Fibroblast of skin of abdomen (primary cell): ENCODE measurements around the gene CLPTM1L.

Source experiments
- DNase-seq: peaks from one replicate; pipeline ENCODE4 v3.0.0-alpha.2; 2013

CLPTM1L gene

DNA sequence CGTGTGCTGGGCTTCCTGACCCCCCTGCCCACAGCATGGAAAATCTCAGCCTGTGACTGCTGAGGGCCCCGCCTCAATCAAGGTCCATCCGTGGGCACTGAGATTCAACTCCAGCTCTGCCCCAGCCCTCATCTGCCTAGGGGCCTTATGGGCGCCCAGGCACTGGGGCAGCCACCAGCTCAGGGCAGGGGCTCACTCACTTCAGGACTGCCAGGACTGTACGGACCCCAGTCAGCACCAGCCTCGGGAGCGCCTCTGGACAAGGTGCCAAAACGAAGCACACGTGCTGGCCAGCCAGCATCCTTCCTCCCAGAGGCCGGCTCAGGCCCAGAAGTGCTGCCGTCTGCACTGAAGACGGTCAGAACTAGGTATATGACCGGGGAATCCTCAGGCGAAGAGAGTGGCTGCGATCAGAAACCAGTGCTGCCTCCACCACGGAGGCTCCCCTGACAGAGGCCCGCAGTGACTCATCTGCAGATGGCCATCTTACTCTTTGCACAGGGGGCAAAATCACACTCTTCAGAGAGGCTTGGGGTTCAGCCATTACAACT lies 19.6 kb downstream of the CLPTM1L start:
- no peak for DNase-seq

- no peak for DNase-seq
Measured at GRCh38 chr5:1324719-1325190, 20.1 kb downstream of the CLPTM1L start.

GRCh38 chr5:1324301-1324700 lies 20.6 kb downstream of the CLPTM1L start:
- no peak for DNase-seq

DNA sequence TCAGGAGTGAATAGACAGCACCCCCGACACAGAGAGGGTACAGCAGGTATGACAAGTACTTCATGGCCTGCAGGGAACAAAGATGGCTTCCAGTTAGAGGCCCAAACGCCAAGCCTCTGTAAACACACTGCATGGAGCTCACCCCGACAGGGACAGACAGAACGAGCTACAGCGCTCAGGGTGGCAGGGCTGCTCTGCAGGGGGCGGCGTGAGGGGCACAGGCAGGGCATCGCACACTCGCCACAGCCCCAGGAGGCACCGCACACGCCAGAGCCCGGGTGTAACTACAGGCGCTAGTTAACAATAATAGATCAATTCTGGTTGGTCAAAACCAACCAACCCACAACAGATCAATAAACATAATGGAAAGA lies 21.1 kb downstream of the CLPTM1L start:
- no peak for DNase-seq

GRCh38 chr5:1322955-1323802 lies 21.7 kb downstream of the CLPTM1L start:
- DNase-seq: no peak

GRCh38 chr5:1322036-1322900 lies 22.6 kb downstream of the CLPTM1L start:
- DNase-seq: no peak

DNA sequence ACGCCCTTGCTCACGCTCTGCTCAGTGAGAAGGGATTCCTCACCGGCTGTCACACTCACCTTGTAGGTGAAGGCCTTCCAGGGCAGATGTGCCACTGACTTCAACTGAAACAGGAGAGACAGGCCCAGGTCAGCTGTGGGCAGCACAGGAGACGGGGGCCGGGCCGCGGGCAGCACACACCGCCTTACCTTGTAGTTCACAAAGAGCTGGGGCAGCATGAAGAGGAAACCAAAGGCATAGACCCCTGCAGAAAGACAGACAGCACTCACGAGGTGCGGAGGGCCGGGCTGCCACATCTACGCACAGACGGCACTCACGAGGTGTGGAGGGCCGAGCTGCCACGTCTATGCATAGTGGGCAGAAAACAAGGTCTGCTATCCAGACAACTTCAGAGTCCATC lies 23.3 kb downstream of the CLPTM1L start:
- no peak for DNase-seq

- no peak for DNase-seq
Measured at GRCh38 chr5:1320436-1321344, 24.2 kb downstream of the CLPTM1L start.

DNA sequence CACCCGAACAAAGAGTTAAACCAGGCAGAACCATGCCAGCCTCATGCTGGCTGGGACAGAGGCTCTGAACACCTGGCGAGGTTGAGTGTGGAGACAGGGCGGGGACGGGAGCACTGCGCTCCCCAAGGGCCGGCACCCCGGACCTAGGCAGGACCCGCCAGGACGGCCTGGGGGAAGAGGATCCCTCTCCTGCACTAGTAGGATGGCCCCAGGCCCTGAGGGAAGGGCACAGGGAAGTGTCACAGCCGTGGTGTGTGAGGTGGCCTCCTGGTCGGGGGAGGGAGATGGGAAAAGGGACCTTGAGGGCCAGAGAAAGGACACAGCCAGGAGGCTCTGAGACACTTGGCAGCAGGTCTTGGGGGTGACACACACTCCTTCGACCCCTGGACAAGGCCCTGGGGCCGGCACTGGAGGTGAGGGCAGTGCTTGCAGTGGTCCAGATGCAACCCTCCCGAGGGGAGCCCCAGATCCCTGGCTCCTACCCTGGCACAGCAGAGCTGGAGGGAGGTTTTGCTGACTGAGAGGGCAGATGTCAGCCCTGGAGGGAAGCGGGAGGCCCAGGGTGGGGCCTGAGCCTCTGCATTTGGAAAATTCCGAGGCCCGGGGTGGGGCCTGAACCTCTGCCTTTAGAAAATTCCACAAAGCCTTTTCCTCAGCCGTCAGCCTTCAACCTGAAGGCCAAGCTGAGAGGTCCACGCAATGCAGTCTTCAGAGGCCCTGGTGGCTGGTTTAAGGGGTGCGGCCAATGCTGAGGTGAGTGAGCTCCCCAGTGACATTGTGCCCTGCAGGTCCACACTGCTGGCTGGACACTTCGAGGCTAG lies 25.3 kb downstream of the CLPTM1L start:
- DNase-seq: no peak

- no peak for DNase-seq
Measured at GRCh38 chr5:1318659-1319251, 26.1 kb downstream of the CLPTM1L start.

DNA sequence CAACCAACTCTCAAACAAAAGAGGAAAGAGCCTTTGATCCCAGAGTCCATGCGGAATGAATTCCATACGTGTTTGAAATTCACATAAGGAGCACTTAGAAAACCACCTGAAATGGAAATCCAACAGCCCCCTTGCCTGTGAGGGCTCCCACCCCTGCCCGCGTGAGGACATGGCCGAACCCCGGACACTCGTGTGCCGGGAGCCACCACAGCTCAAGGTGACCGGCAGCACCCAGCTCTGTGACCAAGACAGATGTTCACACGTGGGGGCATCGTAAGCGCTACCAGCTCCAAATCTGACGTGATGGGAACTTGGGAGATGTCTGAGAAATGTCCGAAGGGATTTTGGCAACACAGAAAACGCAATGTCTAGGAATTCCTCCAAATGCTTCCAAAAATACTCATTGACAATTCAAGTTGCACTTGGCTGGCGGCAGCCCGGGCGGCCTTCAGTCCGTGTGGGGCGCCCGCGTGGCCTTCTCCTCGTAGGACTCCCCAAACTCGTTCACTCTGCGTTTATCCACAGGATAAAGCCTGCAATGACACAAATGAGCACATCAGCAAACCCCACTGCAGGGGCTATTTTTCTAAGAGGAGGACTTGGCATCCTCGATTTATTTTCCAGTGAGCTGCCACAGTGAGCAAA lies 26.9 kb downstream of the CLPTM1L start:
- no peak for DNase-seq

DNA sequence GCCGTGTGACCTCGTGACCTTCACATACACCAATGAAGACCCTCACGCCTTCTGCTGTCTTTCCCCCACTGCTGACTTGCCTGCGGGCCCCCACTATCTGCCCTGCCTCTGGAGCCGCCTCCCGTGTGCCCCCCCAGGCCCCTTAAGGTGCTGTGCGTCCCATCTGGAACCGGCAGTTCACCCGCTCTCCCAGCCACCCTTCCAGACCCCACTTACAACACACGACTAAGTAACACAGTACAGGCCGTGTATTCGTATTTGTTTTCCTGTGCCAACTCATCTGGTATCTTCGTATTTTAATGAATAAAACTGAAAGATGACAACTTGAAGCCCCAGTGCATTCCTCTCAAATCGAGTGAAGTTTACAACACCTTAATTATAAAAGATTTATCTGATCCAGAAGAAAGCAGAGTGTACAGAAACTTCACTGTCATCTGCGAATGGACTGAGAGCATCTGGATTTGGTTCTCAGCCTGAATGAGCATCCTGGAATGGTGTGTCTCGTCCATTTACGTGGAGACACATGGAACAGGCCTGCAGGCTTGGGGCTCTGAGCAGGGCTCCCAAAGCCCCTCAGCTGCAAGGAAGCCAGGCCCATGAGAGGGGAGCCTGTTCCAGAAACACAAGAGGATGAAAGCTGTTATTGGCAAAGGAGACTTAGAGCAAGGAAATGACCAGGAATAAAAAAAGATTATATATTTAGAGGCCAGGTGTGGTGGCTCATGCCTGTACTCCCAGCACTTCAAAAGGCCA lies 28.1 kb downstream of the CLPTM1L start:
- DNase-seq: no peak

DNA sequence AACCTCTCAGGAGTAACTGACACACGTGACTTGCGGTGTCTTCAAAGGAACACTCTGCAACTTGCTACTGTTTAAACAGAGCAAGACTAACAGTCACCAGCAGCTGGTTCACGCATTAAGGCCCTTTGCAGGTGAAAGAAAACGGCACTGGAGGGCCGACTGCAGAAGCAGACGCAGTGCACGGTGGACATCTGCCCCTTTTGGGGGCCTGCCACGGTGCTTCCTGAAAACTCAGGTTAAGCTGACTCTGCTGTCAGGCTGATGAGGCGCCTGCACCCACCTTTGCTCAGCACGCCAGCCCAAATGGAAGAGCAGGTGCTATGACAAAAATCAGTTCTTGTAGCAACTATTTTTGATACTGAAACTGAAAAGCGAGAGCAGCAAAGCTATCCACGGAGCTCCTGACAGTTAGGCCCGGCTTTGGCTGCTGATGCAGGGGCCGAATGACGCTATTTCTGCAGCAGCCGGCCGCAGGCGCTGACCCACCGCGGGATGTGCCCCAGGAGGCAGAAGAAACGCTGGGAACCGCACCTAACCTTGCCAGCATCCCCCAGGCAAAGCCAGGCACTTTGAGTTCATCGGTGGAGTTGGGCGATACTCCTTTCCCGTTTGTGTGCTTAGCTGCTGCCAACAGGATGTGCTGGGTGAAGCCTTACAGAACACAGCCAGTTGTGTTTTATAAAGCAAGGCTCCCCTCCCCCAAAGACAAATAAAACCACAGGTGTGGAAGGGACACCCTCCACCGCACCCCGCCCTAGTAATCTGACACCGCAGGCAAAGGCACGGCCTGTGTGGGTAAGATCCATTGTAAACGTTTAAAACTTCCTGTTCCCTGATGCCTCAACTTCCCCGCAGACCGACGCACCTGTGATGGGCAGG lies 29.0 kb downstream of the CLPTM1L start:
- no peak for DNase-seq

GRCh38 chr5:1315018-1315708 lies 29.7 kb downstream of the CLPTM1L start:
- no peak for DNase-seq

DNA sequence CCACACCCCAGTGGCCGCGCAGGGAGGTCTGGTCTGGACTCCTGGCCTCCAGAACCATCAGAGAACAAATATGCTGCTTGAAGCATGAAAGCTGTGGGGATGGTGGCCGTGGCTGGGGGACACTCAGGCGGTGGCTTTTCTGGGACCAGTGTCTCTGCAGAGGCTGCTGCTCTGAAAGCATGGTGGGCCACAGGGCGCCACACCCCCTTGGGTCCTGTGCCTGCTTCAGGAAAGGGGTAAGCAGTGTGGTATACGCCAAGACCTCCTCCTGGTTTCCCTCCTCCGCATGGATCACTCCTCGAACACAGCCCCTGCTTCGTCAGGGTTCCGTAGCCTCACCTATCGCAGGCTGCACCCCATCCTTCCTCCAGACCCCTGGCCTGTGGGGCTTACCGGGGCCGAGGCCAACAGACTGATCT lies 30.3 kb downstream of the CLPTM1L start:
- DNase-seq: no peak

- DNase-seq: no peak
Measured at GRCh38 chr5:1312993-1313833, 31.7 kb downstream of the CLPTM1L start.

DNA sequence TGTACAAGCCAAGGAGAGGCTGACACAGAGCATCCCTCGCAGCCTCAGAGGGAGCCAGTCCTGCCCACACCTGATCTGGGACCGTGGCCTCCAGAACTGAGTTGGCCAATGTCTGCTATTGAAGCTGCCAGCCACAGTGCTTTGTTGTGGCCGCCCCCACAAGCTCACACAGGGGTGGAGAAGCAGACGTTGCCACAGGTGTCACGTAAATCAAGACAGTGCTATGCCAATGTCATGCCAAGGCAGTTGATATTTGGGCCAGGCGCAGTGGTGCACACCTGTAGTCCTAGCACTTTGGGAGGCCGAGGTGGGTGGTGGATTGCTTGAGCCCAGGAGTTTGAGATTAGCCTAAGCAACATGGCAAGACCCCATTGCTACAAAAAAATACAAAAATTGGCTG lies 32.7 kb downstream of the CLPTM1L start:
- DNase-seq: no peak
